GDM1 (cell line): ENCODE measurements around the gene UVRAG.
"Not testable (repeated sequence)": the region's sequence is repeated elsewhere in the genome, so short reads cannot be mapped to it uniquely, and the experiment has no call there.

Experiments used
- DNase-seq: peaks from one replicate; lab custom pipeline; 2025; lab: John Stamatoyannopoulos, UW

UVRAG gene

GRCh38 chr11:76025817-76026216, 210.8 kb downstream of the UVRAG start:
- DNase-seq, result no peak

DNA sequence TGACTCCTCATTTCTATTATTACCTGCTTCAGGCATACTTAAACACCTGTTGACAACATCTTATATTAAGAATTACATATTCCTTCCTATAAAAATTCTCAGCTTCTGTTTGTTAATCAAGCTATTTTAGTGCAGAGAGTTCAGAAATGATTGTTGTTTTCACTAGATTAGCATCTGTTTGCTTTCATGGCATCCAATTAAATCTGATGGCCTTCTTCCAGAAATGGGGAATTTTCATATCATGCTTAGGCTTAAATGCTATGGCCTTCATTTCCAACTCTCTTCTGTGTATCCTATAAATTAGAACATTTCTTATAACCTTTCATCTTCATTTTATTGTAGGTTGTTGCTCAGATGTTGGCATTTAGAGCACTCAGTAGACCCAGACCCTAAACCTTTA, 211.3 kb downstream of the UVRAG start:
- no peak for DNase-seq

DNA sequence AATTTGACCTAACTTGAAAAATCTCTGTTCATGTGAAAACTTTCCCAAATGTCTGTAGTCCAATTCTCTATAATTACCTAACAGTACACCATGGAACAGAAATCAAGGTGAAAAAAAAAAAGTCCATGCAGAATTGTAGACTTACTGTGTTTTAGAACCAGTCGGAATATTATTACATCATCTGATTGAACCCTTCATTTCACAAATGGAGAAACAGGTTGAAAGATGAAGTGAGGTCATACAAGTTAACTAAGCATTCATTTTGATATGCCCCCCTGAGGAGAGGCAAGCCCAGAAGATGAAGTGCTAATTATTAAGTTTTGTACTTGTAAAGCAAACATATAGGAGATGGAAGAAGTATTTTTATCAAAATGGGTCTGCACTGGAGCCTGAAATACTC, 211.9 kb downstream of the UVRAG start:
- DNase-seq, result no peak

DNA sequence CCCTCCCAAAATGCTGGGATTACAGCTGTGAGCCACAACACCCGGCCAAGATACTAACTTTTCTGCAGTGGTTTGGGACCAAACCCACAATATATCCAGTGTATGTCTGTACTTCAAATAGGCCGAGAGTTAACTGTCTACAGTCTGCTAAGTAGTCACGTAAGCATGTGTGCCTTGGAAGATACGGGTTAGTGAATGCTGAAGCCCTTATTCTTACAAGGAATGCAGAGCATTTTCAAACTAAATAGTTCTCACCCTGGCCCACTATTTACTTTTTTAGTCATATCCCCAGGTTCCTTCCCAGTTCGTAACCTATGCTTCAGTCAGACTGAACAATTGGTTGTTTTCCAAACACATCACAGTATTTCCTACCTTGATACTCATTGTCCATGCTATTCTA, 215.3 kb downstream of the UVRAG start:
- no peak for DNase-seq

GRCh38 chr11:76030968-76031590, 216.1 kb downstream of the UVRAG start:
- no peak for DNase-seq

DNA sequence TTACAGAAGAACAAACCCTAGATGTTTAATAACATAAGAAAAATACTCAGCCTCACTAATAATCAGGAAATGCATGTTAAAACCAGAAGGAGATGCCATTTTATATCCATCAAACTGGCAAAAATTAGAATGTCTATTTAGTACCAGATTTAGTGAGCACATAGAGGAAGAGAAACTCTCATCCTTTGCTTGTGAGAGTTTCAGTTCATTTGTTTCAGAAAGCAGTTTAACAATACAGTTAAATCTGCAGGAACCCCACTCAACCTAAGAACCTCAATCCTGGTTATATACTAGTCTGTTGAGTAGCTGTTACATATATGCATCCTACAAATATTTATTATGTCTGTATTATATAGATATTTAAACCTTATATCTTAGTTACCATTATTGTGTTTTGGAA, 218.7 kb downstream of the UVRAG start:
- DNase-seq, result no peak

- DNase-seq, result no peak
These were observed 220.0 kb downstream of the UVRAG start for GRCh38 chr11:76035020-76035419.

DNA sequence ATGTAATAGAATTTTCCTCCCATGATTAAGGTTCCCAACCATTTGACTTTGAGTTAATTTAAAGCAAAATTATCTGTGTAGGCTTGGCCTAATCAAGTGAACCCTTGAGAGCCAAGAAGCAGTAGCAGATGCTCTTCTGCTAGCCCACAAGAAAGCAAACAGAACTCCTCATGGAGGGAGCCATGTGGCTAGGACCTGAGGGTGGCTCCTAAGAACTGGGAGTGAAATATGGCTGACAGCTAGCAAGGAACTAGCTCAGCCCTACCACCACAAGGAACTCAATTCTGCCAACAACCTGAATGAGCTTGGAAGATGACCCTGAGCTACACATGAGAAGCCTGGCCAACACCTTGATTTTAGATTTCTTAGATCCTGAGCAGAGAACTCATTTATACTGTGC, 223.6 kb downstream of the UVRAG start:
- DNase-seq, result no peak

GRCh38 chr11:76041208-76041607, 226.2 kb downstream of the UVRAG start:
- no peak for DNase-seq

DNA sequence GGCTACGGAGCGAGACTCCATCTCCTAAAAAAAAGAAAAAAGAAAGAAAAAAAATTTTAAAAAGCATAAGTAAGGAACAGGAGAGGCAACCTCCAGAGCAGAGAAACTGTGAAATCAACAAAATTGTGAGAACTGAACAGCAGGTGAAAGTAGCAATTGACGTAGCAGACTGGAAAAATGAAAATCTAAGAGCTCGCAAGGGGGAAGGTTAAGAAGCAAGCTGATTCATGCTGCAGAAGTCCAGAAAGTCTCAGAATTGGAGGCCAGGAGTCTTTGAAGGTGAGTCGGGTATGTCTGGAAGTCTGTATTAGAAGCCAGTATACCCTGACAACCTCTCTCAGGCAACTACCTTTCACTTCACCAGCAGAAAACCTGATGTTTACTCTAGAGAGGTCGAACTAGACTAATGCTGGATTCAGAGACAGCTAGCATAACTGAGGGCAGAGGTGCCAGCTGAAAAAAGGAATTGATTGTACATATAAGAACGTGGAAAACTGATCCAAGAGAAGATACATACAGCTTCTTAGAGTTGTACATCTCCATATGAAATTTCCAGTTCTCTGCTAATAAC, 229.8 kb downstream of the UVRAG start:
- no peak for DNase-seq

DNA sequence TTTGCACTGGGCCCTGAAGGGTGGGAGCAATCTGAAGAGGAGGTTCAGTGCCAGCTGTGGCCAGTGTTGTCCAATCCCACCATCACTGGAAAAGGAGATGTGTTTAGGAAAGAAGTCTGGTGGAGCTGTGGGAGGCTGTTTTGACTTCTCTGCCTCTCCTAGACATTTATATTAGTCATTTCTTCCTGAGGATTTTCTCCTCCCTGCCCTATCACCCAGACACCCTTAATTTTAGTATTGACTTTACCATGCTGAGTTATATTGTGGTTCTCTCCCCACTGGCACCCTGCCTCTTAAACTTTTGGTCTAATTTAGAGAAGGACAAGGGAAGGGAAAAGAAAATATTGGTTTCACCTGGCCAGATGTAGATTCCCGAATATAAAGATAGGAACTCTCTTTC, 232.2 kb downstream of the UVRAG start:
- DNase-seq, result no peak

DNA sequence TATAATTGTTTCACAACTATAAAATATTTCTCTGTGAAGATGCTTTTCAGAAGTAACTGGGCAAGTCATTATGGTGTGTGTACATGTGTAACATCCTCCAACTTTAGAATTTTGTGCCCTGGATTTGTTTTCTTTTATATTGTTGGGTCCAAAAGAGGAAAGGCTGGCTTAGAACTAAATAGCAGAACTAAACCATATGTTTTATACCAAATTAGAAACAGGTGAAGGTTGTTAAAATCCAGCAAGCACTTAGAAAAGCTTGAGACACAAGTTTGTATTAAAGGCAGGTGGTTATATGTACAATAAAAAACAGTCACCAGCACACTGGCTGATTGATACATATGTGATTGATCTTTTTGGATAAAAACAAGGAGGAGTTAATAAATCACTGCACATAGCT, 232.8 kb downstream of the UVRAG start:
- DNase-seq, result no peak

DNA sequence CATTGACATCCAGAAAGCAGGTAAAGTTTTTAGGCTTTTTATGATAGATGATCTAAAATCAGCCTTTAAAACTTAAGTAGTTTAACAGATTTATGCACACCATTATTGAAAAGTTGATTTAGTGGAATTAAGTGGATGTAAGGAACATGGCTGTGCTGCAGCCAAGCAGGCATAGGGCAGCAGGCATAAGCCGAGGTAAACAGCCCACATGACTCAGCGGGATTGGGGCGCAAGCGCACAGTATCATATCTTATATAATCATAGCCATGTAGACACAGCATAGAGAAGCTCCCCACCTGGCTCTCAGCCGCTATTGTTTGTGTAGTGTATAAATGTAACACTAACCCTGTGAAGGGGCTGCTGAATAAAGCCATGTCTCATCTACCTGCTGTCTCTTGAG, 233.8 kb downstream of the UVRAG start:
- peak; percentile 5 for DNase-seq

- no peak for DNase-seq
These were observed 234.5 kb downstream of the UVRAG start for GRCh38 chr11:76049511-76049910.

GRCh38 chr11:76051937-76052336, 236.9 kb downstream of the UVRAG start:
- no peak for DNase-seq

DNA sequence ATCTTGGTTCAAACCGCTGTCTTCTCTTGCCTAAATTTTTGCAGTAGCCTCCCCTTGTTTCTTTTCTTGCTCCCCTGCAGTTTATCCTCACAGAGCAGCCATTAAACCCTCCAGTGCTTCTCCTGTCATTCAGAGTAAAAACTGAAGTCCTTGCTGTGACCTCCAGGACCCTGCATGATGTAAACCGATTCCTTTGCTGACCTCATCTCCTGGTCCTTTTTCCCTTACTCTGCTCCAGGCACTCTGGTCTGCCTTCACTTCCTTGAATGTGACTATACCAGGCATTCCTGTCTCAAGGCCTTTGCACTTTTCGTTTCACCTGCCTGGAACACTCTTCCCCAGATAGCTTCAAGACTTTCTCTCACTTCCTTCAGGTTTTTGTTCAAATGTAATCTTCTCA, 239.3 kb downstream of the UVRAG start:
- DNase-seq, result no peak

DNA sequence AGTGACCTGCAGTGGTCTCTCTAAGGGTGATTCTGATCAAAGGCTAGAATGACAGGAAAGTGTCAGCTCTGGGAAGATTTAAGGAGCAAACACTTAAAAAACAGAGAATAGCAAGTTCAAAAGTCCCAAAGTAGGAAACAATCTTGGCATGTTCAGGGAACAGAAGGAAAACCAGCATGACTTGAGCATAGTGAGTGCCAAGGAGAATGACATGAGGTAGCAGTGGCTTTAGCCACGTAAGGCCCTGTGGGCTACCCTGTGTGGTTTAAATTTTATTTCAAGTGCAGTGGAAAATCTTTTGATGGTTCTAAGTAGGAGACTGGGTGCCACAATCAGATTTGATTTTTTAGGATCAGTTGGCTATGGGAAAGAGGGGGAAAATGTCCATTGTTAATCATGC, 241.9 kb downstream of the UVRAG start:
- DNase-seq, result no peak

- DNase-seq, result not testable (repeated sequence)
These were observed 245.5 kb downstream of the UVRAG start for GRCh38 chr11:76060475-76061036.

GRCh38 chr11:76062733-76063132, 247.7 kb downstream of the UVRAG start:
- DNase-seq, result no peak

- no peak for DNase-seq
These were observed 249.2 kb downstream of the UVRAG start for GRCh38 chr11:76064192-76064591.

- no peak for DNase-seq
These were observed 252.1 kb downstream of the UVRAG start for GRCh38 chr11:76067099-76067498.

GRCh38 chr11:76069001-76069400, 254.0 kb downstream of the UVRAG start:
- no peak for DNase-seq

- no peak for DNase-seq
These were observed 256.1 kb downstream of the UVRAG start for GRCh38 chr11:76071090-76071489.

DNA sequence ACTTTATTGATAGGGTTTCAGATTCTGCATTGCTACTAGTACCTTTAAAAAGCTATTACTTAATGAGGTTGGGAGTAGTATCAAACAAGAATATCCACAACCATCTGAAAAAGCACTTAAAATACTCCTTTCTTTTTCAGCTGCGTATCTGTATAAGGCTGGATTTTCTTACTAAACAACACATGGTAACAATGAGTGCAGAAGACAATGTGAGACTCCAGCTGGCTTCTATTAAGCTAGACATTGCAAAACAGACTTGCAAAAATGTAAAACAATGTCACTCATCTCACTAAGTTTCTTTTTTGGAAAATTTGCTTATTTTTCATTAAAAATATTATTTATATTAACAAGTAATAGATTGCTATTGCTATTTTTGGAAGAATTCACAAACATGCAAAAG, 258.7 kb downstream of the UVRAG start:
- DNase-seq, result no peak
